Central memory CD8-positive, alpha-beta T cell (primary cell): ENCODE data around the gene APCDD1L.

Experiments
- ATAC-seq: fragments of 150-1000 bp; cut with Tn5 transposase; replicated peaks from 2 replicates; pipeline ENCODE4 v1.10.0; 2022; ENCODE audit warnings: mild to moderate bottlenecking, moderate FRiP score, moderate number of reproducible peaks; ENCODE audit not compliant: poor library complexity, severe bottlenecking; ENCODE audit errors: extremely low read depth
- DNase-seq, 2 donors: peaks; one replicate each; pipeline ENCODE4 v3.0.0; 2021; ENCODE audit warnings: low spot score in 2 of 2
- H3K27ac Mint-ChIP-seq: one replicate; pipeline ENCODE4 v1.8.0; 2022; ENCODE audit warnings: low read depth, mild to moderate bottlenecking, moderate library complexity, mixed read lengths
- H3K27me3 Mint-ChIP-seq: one replicate; pipeline ENCODE4 v1.8.0; 2022; ENCODE audit warnings: mixed read lengths
- H3K36me3 Mint-ChIP-seq: one replicate; pipeline ENCODE4 v1.8.0; 2022; ENCODE audit warnings: mild to moderate bottlenecking, moderate library complexity, mixed read lengths; ENCODE audit not compliant: insufficient read depth
- H3K4me1 Mint-ChIP-seq: one replicate; pipeline ENCODE4 v1.8.0; 2022; ENCODE audit warnings: mixed read lengths
- H3K4me3 Mint-ChIP-seq: one replicate; pipeline ENCODE4 v1.8.0; 2022; ENCODE audit warnings: mild to moderate bottlenecking, moderate library complexity, mixed read lengths
- H3K9me3 Mint-ChIP-seq: one replicate; pipeline ENCODE4 v1.8.0; 2022; ENCODE audit warnings: mixed read lengths

APCDD1L gene

GRCh38 chr20:58515233-58516212 is at the start of gene APCDD1L:
TSS of gene APCDD1L (minus strand) at chr20:58515399. CDS start at chr20:58514707, 692 bp downstream.
- Mint-ChIP-seq H3K9me3 (no peaks in the 10 kb centered on the region), H3K27ac (no peak within 1 kb of the TSS), H3K36me3 (peaks cover under 1% of the 10 kb centered on the region), H3K27me3 (peaks cover 77% of the 10 kb centered on the region), H3K4me3 (no peak within 1 kb of the TSS), H3K4me1 (no peaks in the 10 kb centered on the region)
- DNase-seq, result no peak
- ATAC-seq, result no peak

DNA sequence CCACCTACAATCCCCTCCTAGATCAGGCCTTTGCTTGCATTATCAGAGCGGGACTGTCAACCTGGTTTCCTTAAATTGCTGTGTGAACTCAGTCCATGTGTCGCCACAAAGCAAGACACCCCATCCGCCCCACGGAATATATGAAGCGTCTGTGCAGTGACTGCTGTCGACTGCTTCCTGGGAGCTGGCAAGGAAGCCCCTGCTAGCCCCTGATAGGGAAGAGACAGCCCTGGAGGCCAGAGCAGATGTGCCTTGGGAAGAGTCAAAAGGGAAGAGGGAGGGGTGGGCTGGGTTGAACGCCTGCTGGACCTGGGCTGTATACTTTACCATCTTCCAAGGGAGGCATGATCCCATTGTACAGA is 44.1 kb upstream of the APCDD1L start:
- no peak overlapping the region for H3K27ac Mint-ChIP-seq
- DNase-seq, result no peak
- H3K4me1 Mint-ChIP-seq, result no peaks in the 10 kb centered on the region
- no peaks in the 10 kb centered on the region for H3K36me3 Mint-ChIP-seq
- H3K4me3 Mint-ChIP-seq, result no peak overlapping the region
- peaks cover 33% of the 10 kb centered on the region for H3K27me3 Mint-ChIP-seq
- no peaks in the 10 kb centered on the region for H3K9me3 Mint-ChIP-seq
- no peak for ATAC-seq

DNA sequence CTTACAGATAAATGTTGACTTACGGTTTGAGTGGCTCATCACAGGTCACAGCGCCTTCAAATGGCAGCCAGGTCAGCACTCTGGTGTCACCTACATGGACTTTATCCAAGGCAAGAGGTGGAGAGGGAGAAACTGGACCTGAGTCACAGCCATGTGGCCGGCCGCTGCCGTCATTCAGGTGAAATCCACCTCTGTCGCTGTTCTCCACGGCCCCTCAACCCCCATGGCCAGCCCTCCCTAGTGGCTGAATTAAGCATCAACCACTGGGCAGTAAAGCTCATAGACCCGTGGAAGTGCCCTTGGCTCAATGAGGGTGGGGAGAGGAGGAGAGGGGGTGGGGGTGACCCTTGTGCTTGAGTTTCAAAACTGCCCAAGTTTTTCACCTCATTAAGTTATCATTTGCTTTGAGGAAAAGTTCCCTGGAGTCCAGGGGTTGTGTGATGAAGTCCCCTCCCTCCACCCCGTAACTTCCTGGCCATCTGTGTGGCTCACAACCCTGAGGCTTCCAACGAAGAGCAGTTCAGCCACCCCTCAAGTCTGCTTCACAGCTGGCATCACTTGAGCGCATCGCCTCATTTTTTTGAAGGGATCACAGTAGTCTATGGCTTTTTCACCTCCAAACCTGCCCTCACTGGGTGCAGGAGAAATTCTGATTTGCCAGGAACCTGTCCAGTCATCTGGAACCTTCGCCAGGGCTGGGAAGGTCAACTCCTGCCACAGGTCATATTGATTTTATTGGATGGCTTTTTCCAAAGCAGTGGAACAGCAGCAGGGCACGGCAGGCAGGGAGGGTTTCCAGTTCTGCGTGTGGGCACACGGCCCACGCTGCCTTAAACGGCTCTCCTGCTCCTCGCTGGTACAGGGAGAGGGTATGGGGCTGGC is 43.5 kb upstream of the APCDD1L start:
- DNase-seq, result no peak
- Mint-ChIP-seq H3K36me3 (no peaks in the 10 kb centered on the region), H3K9me3 (no peaks in the 10 kb centered on the region), H3K27me3 (peaks cover 40% of the 10 kb centered on the region), H3K4me3 (no peak overlapping the region), H3K4me1 (no peaks in the 10 kb centered on the region), H3K27ac (no peak overlapping the region)
- no peak for ATAC-seq

DNA sequence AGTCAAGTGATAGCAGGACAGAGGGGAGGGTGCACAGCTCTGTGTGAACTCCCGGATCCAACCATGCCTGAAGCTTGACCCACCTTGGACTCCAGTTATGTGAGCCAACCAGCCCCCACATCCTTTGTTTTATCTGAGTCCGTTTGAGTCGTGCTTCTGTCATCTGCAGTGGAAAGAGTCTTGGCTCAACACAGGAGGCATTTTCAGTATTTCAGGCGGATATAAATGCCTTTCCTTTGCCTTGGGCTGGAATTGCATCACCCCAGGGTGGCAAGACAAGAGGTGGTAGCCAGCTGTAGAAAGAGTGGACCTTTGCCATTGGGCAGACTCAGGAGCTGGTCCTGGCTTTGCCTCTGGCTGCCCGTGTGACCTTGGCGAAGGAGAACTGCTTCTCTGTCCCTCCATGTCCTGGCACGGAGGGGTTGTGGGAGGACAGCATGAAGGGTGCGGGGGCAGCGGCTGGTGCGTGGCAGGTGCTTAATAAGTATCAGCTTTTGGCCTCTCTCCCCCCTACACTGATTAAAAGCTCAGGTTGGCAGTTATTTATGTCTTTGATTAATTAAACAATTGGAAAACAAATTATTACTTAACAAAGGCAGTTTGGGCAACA is 42.6 kb upstream of the APCDD1L start:
- DNase-seq, result no peak
- Mint-ChIP-seq H3K4me1 (no peaks in the 10 kb centered on the region), H3K27me3 (peaks cover 48% of the 10 kb centered on the region), H3K27ac (no peak overlapping the region), H3K36me3 (no peaks in the 10 kb centered on the region), H3K4me3 (no peak overlapping the region), H3K9me3 (no peaks in the 10 kb centered on the region)
- ATAC-seq, result no peak

DNA sequence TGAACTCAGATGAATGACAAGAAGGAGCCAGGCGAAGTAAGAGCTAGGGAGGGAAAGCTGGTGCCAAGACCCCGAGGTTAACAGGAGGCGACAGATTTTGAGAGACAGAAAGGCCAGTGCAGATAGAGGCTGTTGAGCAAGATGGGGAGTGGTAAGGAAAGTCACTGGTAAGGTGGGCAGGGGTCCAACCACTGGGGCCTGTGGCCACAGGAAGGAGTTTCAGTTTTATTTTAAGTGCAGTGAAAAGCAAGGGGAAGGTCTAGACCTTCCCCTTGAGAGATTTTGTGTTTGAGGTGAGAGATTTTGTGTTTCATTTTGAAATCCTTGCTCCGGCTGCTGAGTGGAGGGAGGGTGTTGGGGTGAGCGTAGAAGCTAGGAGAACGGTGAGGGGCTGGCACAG is 41.8 kb upstream of the APCDD1L start:
- Mint-ChIP-seq H3K4me3 (no peak overlapping the region), H3K27ac (no peak overlapping the region)

GRCh38 chr20:58555078-58555765 is 40.0 kb upstream of the APCDD1L start:
- Mint-ChIP-seq H3K27me3 (peaks cover 66% of the 10 kb centered on the region), H3K27ac (no peak overlapping the region), H3K4me3 (no peak overlapping the region)

More for the DNA sequence above, 41.8 kb upstream of the APCDD1L start:
- no peak for ATAC-seq
- H3K9me3 Mint-ChIP-seq, result no peaks in the 10 kb centered on the region
- H3K27me3 Mint-ChIP-seq, result peaks cover 57% of the 10 kb centered on the region
- no peaks in the 10 kb centered on the region for H3K4me1 Mint-ChIP-seq
- no peaks in the 10 kb centered on the region for H3K36me3 Mint-ChIP-seq
- DNase-seq, result no peak

DNA sequence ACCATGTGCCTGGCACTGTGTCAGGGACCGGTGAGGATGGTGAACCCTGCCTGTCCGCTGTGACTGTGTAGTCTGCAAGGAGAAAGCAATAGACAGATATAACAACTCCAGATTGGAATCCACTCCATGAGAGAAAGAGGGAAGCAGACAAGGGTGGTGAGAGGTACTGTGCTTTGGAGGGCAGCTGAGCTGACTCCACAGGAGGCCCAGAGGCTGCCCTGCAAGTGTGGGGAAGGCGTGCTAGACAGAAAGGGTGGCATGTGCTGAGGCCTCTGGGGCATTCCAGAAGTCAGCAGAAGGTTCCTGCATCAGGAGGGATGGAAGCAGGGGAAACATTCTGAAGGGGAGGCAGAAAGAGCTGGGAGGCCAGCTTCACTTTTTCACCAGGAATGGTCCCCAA is 39.3 kb upstream of the APCDD1L start:
- ATAC-seq (no peak), DNase-seq (no peak)
- Mint-ChIP-seq H3K27me3 (peaks cover 73% of the 10 kb centered on the region), H3K27ac (no peak overlapping the region), H3K9me3 (no peaks in the 10 kb centered on the region), H3K4me3 (no peak overlapping the region), H3K4me1 (no peaks in the 10 kb centered on the region), H3K36me3 (no peaks in the 10 kb centered on the region)

More at GRCh38 chr20:58555078-58555765, 40.0 kb upstream of the APCDD1L start:
- H3K4me1 Mint-ChIP-seq, result no peaks in the 10 kb centered on the region
- no peak for ATAC-seq
- no peaks in the 10 kb centered on the region for H3K36me3 Mint-ChIP-seq
- H3K9me3 Mint-ChIP-seq, result no peaks in the 10 kb centered on the region
- DNase-seq, result no peak

DNA sequence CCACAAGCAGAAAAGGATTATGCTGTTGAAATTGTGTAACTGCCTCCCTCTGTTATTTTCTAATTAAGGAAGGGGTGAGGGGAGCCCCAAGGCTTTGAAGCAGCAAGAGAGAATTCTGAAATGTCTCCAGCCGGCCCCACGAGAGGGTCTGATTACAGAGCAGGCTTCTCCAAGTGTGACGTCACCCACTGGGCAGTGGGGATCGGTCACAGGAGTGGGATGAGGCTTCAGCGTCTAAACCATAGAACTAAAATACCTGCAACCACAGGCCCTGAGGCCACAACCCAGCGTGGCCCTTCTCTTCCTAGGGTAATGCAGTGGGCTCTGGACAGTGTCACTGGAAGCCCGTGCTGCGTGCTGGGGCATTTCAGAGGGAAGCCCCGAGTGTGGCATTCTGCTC is 38.6 kb upstream of the APCDD1L start:
- Mint-ChIP-seq H3K27ac (no peak overlapping the region), H3K4me1 (no peaks in the 10 kb centered on the region), H3K9me3 (no peaks in the 10 kb centered on the region), H3K27me3 (peaks cover 77% of the 10 kb centered on the region), H3K4me3 (no peak overlapping the region), H3K36me3 (no peaks in the 10 kb centered on the region)
- ATAC-seq (no peak), DNase-seq (no peak)

- DNase-seq (no peak), ATAC-seq (no peak)
- no peaks in the 10 kb centered on the region for H3K9me3 Mint-ChIP-seq
- peaks cover 81% of the 10 kb centered on the region for H3K27me3 Mint-ChIP-seq
- no peaks in the 10 kb centered on the region for H3K4me1 Mint-ChIP-seq
- H3K27ac Mint-ChIP-seq, result no peak overlapping the region
- no peaks in the 10 kb centered on the region for H3K36me3 Mint-ChIP-seq
- no peak overlapping the region for H3K4me3 Mint-ChIP-seq
These were observed 38.0 kb upstream of the APCDD1L start for GRCh38 chr20:58553166-58553696.

DNA sequence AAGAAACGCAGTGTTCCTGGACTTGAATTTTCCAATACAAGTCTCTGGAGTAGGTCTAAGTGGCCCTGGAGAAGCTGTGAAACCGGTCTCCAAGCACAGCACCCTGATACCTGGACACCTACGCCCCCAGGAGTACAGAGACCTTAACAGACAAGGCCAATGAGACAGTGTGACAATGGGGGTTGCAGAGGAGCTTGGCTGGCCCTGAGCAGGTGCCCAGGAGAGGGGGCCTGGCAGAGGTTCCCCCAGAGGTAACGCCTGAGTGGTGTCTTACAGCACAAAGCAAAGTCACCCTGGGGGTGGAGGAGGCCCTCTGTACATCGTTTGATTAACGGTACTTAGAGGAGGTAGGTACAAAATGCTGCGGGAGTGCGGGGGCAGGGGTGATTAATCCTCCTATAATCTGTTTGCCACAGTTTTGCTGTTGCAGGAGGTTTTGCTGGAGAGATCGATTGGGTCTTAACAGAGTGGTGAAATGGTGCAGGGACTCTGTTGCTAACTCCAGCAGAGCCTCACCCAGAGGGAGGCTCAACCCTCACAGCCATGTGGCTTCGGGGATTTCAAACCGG is 37.3 kb upstream of the APCDD1L start:
- no peaks in the 10 kb centered on the region for H3K4me1 Mint-ChIP-seq
- ATAC-seq (no peak), DNase-seq (no peak)
- no peaks in the 10 kb centered on the region for H3K9me3 Mint-ChIP-seq
- H3K4me3 Mint-ChIP-seq, result no peak overlapping the region
- H3K27ac Mint-ChIP-seq, result no peak overlapping the region
- peaks cover 85% of the 10 kb centered on the region for H3K27me3 Mint-ChIP-seq
- no peaks in the 10 kb centered on the region for H3K36me3 Mint-ChIP-seq

GRCh38 chr20:58551631-58552030 is 36.4 kb upstream of the APCDD1L start:
- Mint-ChIP-seq H3K36me3 (no peaks in the 10 kb centered on the region), H3K9me3 (no peaks in the 10 kb centered on the region), H3K4me1 (no peaks in the 10 kb centered on the region), H3K27me3 (peaks cover 85% of the 10 kb centered on the region), H3K27ac (no peak overlapping the region), H3K4me3 (no peak overlapping the region)
- DNase-seq (no peak), ATAC-seq (no peak)
